AG04450 (cell line): ENCODE data around the gene UIMC1. TPM values are rescaled to one million over a fixed set of nuclear protein-coding genes. Genes with fewer than 3 reads are reported as not detected.

Source experiments
- CTCF ChIA-PET: fragments of 300-600, 350-600 bp; formaldehyde crosslinking; extraction: SDS; loops from one replicate; lab custom pipeline; 2022; ENCODE audit warnings: antibody characterized with exemption, inconsistent platforms; lab: Charles Lee
- POLR2A ChIA-PET: fragments of 350-600 bp; formaldehyde crosslinking; extraction: SDS; loops from one replicate; lab custom pipeline; 2021; ENCODE audit warnings: antibody characterized with exemption, inconsistent platforms; lab: Yijun Ruan, JAX
- DNase-seq: peaks from one replicate; pipeline ENCODE4 v3.0.0-alpha.2; 2011; ENCODE audit warnings: low read depth, low spot score
- H3K27ac ChIP-seq: one replicate; pipeline ENCODE4 v1.5.1; 2012; ENCODE audit warnings: low read depth, low read length, control low read depth
- H3K27me3 ChIP-seq: one replicate; pipeline ENCODE4 v1.6.0; 2012; ENCODE audit warnings: low read length; ENCODE audit not compliant: control insufficient read depth, insufficient read depth
- H3K4me3 ChIP-seq: 2 replicates; pipeline ENCODE4 v1.5.1; 2011; ENCODE audit warnings: mild to moderate bottlenecking, low read depth, low read length, control low read depth
- H3K9me3 ChIP-seq: 2 replicates; pipeline ENCODE4 v1.5.1; 2012; ENCODE audit warnings: low read length; ENCODE audit not compliant: control insufficient read depth, insufficient read depth
- polyA plus RNA-seq: library from polyadenylated mRNA; depleted of rRNA; stranded (reverse); fragments of >200 nt; gene quantifications from 2 replicates; pipeline ENCODE4 v1.2.3, GENCODE V29; 2011
- TF ChIP-seq, protein P1 (sequence below): IDR thresholded peaks from 2 replicates; pipeline ENCODE4 v1.5.1; 2011; ENCODE audit warnings: low read depth, low read length, control low read depth, inconsistent platforms

UIMC1 gene
- polyA plus RNA-seq, 1 experiment, result 27.8 TPM

DNA sequence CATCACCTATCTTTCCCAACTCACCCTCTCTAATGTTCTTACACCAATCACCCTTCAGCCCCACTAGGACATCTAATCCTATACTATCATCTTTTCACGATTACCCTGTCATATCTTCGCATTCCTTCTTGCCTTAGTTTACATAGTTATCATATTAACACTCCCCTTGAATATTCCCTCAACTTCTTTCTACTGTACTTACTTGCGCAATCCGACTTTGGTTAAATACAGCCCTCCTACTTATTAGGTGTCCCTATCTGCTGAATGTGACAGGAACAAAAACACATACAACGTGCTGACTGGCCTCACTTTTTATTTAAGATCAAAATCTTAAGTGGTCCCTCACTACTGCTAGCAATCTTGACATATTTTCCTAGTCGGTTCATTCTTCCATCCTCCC, 88.0 kb downstream of the UIMC1 start:
- Histone ChIP-seq H3K4me3 (no peak overlapping the region), H3K27me3 (no peaks in the 10 kb centered on the region), H3K27ac (no peak overlapping the region), H3K9me3 (no peaks in the 10 kb centered on the region)
- no peak for DNase-seq
- TF ChIP-seq, protein P1, sequence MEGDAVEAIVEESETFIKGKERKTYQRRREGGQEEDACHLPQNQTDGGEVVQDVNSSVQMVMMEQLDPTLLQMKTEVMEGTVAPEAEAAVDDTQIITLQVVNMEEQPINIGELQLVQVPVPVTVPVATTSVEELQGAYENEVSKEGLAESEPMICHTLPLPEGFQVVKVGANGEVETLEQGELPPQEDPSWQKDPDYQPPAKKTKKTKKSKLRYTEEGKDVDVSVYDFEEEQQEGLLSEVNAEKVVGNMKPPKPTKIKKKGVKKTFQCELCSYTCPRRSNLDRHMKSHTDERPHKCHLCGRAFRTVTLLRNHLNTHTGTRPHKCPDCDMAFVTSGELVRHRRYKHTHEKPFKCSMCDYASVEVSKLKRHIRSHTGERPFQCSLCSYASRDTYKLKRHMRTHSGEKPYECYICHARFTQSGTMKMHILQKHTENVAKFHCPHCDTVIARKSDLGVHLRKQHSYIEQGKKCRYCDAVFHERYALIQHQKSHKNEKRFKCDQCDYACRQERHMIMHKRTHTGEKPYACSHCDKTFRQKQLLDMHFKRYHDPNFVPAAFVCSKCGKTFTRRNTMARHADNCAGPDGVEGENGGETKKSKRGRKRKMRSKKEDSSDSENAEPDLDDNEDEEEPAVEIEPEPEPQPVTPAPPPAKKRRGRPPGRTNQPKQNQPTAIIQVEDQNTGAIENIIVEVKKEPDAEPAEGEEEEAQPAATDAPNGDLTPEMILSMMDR, result no peak
- POLR2A ChIA-PET, result no interaction called here
- CTCF ChIA-PET, result no interaction called here

DNA sequence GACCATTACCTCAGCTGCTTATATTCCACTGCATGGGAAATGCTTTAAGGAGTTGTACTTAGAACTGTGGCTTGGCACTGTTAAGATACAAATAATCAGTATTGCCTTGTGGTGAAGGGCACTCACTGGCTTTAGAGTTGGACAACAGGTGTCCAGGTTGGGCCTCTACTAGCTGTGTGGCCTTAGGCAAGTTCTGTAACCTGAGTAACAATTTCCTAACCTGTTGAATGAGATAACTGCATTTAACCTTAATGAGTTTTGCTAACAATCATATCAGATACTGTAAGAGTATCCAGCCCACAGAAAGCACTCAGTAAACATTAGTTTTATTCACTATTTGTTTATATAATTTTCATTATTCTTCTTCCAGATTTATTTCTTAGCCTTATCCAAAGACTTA, 90.2 kb downstream of the UIMC1 start:
- CTCF ChIA-PET, result interaction anchor here (1.1 to 1.4 kb wide), 2 partner anchors 256 to 258 kb away, joined by 7 to 10 read pairs; no protein-coding TSS in a partner anchor
- H3K4me3 ChIP-seq, result no peak overlapping the region
- POLR2A ChIA-PET, result no interaction called here

DNA sequence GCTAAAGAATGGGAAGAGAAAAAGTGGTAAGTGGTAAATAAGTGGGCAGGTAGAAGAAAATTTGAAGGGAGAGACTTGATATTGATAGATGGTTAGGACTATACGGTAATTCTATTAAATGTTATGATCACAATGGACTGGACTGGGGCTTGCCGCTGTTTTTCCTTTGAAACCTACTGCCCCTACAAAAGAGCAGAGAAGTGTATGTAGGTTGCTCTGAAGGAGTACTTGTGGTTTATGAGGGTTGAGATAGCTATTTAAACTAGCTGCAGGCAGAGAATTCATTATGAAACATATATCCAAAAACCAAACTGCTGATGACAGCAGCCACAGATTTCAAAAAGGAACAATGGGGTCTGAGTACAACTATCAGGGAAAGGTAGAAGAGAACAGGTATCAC, 90.7 kb downstream of the UIMC1 start:
- no peak for DNase-seq
- POLR2A ChIA-PET, result no interaction called here
- Histone ChIP-seq H3K4me3 (no peak overlapping the region), H3K9me3 (no peaks in the 10 kb centered on the region), H3K27ac (no peak overlapping the region), H3K27me3 (no peaks in the 10 kb centered on the region)
- CTCF ChIA-PET, result interaction anchor here (1.1 to 1.4 kb wide), 2 partner anchors 255 to 258 kb away, joined by 7 to 10 read pairs; no protein-coding TSS in a partner anchor
- TF ChIP-seq, protein P1, result no peak

More for the DNA sequence above, 90.2 kb downstream of the UIMC1 start:
- no peak for DNase-seq
- H3K27ac ChIP-seq, result no peak overlapping the region
- H3K9me3 ChIP-seq, result no peaks in the 10 kb centered on the region
- TF ChIP-seq, protein P1, result no peak
- no peaks in the 10 kb centered on the region for H3K27me3 ChIP-seq

DNA sequence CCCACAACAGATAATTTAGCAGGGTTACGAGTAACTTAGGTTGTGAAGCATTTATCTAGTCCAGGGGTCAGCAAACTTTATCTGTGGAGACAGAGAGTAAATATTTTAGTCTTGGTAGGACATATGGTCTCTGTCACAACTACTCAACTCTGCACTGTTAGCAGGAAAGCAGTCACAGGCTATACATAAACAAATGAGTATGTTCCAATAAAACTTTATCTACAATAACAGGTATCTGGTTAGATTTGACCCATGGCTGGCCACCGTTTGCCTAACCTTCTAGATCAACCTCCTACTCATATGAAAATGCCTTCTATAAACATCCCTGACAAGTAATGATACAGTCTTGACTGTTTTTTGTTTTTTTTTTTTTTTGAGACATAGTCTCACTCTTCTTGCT, 94.5 kb downstream of the UIMC1 start:
- TF ChIP-seq, protein P1, result no peak
- POLR2A ChIA-PET, result interaction anchor here (0.7 kb wide), 4 partner anchors 11 to 346 kb away, joined by 3 to 4 read pairs (median 3); no protein-coding TSS in a partner anchor
- DNase-seq, result peak; percentile 6
- H3K9me3 ChIP-seq, result no peaks in the 10 kb centered on the region
- H3K4me3 ChIP-seq, result no peak overlapping the region
- no peaks in the 10 kb centered on the region for H3K27me3 ChIP-seq
- CTCF ChIA-PET, result interaction anchor here (0.5 to 3.6 kb wide), 4 partner anchors 251 to 269 kb away, joined by 3 to 14 read pairs (median 3); no protein-coding TSS in a partner anchor
- H3K27ac ChIP-seq, result no peak overlapping the region

DNA sequence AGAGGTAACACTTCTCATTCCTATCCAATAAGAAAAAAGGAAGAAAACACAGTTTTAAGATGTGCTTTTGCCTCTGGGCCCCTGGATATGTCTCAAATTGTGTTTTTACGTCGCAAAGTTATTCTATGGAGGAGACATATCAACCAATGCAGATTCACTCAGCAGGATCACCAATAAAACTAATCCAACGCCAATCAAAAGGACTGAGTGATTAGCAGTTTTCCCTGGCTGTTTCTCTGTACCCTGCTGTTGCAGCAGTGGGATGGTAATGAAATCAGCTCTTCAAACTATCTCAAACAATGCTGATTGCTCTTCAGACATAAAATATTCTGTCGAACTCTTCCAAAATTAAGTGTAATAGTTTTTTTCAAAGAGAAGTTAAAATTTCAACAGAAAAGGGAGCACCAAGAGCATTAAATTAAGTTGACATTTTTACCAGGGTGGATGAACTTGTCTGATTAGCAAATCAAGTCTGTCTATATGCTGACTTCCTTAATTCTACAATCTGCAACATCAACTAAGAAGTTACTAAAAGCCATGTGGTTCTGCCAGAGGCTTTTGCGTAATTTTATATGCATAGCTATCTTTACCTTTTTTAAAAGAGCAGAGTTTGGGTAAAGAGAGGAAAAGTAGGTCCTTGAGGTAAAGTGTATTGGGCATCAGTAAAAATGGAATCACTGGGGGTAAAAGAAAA, 97.8 kb downstream of the UIMC1 start:
- no peak for DNase-seq
- CTCF ChIA-PET, result interaction anchor here (3.6 kb wide), 1 partner anchor 248 kb away, joined by 14 read pairs; no protein-coding TSS in a partner anchor
- Histone ChIP-seq H3K27ac (no peak overlapping the region), H3K27me3 (no peaks in the 10 kb centered on the region), H3K4me3 (no peak overlapping the region), H3K9me3 (no peaks in the 10 kb centered on the region)
- POLR2A ChIA-PET, result interaction anchor here (0.6 kb wide), 1 partner anchor 448 kb away, joined by 3 read pairs; no protein-coding TSS in a partner anchor
- TF ChIP-seq, protein P1, result no peak
